IMR-90 (cell line): Measurements from ENCODE around the gene SPPL3. TPM values are rescaled to one million over a fixed set of nuclear protein-coding genes. Genes with fewer than 3 reads are reported as not detected.

Experiments used
- ATAC-seq: fragments of 200-7000 bp; cut with Tn5 transposase; 2 replicates; pipeline ENCODE4 v1.9.1; 2020; ENCODE audit warnings: low read depth, mild to moderate bottlenecking, moderate library complexity
- BruUV-seq: library from RNA; stranded (reverse); fragments of 400-500 nt; replicated peaks from 2 replicates; lab custom pipeline; 2021; lab: Mats Ljungman, UMichigan
- CTCF ChIA-PET: fragments of 300-600 bp; formaldehyde crosslinking; extraction: SDS; loops from one replicate; lab custom pipeline; 2021; ENCODE audit warnings: antibody characterized with exemption; lab: Yijun Ruan, JAX
- POLR2A ChIA-PET: fragments of 300-600 bp; sonication (Branson Sonifier 250); formaldehyde crosslinking; loops from one replicate; lab custom pipeline; 2022; ENCODE audit warnings: antibody characterized with exemption; ENCODE audit not compliant: unreplicated experiment; lab: Charles Lee
- DNase-seq: peaks from one replicate; pipeline ENCODE4 v3.0.0; 2013
- H2AFZ ChIP-seq: replicated peaks from 2 replicates; pipeline ENCODE3; 2013; ENCODE audit warnings: low read length, mild to moderate bottlenecking; ENCODE audit not compliant: poor library complexity
- H2AK5ac ChIP-seq: 2 replicates; pipeline ENCODE4 v1.6.1; 2013; ENCODE audit warnings: low read depth, low read length, inconsistent platforms
- H2AK9ac ChIP-seq: replicated peaks from 2 replicates; pipeline ENCODE3; 2013; ENCODE audit warnings: mild to moderate bottlenecking, low read depth, low read length, moderate library complexity; ENCODE audit not compliant: poor library complexity
- H2BK120ac ChIP-seq: 2 replicates; pipeline ENCODE4 v1.6.1; 2013; ENCODE audit warnings: low read depth, low read length, inconsistent platforms
- H2BK15ac ChIP-seq: 3 replicates; pipeline ENCODE4 v1.6.1; 2013; ENCODE audit warnings: low read depth, low read length, inconsistent platforms
- H2BK20ac ChIP-seq: 2 replicates; pipeline ENCODE4 v1.6.1; 2013; ENCODE audit warnings: low read depth, mild to moderate bottlenecking, inconsistent platforms, low read length, moderate library complexity
- H2BK5ac ChIP-seq: 2 replicates; pipeline ENCODE4 v1.6.1; 2013; ENCODE audit warnings: mild to moderate bottlenecking, low read depth, low read length, inconsistent platforms; ENCODE audit not compliant: poor library complexity, severe bottlenecking
- H3K14ac ChIP-seq: replicated peaks from 2 replicates; pipeline ENCODE4 v1.6.1; 2013; ENCODE audit warnings: low read depth, low read length, inconsistent platforms
- H3K18ac ChIP-seq: 2 replicates; pipeline ENCODE4 v1.6.1; 2013; ENCODE audit warnings: low read depth, low read length, control low read depth
- H3K23ac ChIP-seq: 2 replicates; pipeline ENCODE4 v1.6.1; 2013; ENCODE audit warnings: low read depth, low read length, inconsistent platforms
- H3K27ac ChIP-seq: 2 replicates; pipeline ENCODE4 v1.5.1; 2013; ENCODE audit warnings: mild to moderate bottlenecking, control low read depth, low read length; ENCODE audit not compliant: insufficient read depth
- H3K27me3 ChIP-seq: 2 replicates; pipeline ENCODE4 v1.6.1; 2013; ENCODE audit warnings: low read length; ENCODE audit not compliant: control insufficient read depth, insufficient read depth
- H3K36me3 ChIP-seq: 2 replicates; pipeline ENCODE4 v1.6.1; 2013; ENCODE audit warnings: low read length, mixed read lengths; ENCODE audit not compliant: control insufficient read depth, insufficient read depth
- H3K4ac ChIP-seq: 2 replicates; pipeline ENCODE4 v1.6.1; 2013; ENCODE audit warnings: low read depth, low read length, inconsistent platforms
- H3K4me1 ChIP-seq: 2 replicates; pipeline ENCODE4 v1.6.1; 2013; ENCODE audit warnings: low read length, mixed read lengths; ENCODE audit not compliant: control insufficient read depth, insufficient read depth
- H3K4me2 ChIP-seq: 2 replicates; pipeline ENCODE4 v1.6.1; 2013; ENCODE audit warnings: low read depth, mild to moderate bottlenecking, control low read depth, low read length, moderate library complexity
- H3K4me3 ChIP-seq: 2 replicates; pipeline ENCODE4 v1.5.1; 2013; ENCODE audit warnings: low read depth, mild to moderate bottlenecking, control low read depth, low read length, moderate library complexity; ENCODE audit not compliant: insufficient read depth
- H3K56ac ChIP-seq: 2 replicates; pipeline ENCODE4 v1.6.1; 2013; ENCODE audit warnings: low read length, inconsistent platforms; ENCODE audit not compliant: insufficient read depth; ENCODE audit errors: extremely low read depth
- H3K79me1 ChIP-seq, 2 experiments: 2 replicates each; pipeline ENCODE4 v1.6.1; 2013; ENCODE audit warnings: low read length in 2 of 2, inconsistent platforms in 1 of 2, low read depth in 1 of 2
- H3K9ac ChIP-seq: 2 replicates; pipeline ENCODE4 v1.6.1; 2013; ENCODE audit warnings: low read depth, low read length, control low read depth
- H3K9me1 ChIP-seq: 2 replicates; pipeline ENCODE4 v1.6.1; 2013; ENCODE audit warnings: low read length, inconsistent platforms; ENCODE audit not compliant: insufficient read depth
- H3K9me3 ChIP-seq: 2 replicates; pipeline ENCODE4 v1.6.1; 2013; ENCODE audit warnings: low read length; ENCODE audit not compliant: control insufficient read depth, insufficient read depth
- H4K20me1 ChIP-seq: 2 replicates; pipeline ENCODE4 v1.6.1; 2013; ENCODE audit warnings: low read length, inconsistent platforms; ENCODE audit not compliant: insufficient read depth
- H4K5ac ChIP-seq: 2 replicates; pipeline ENCODE4 v1.6.1; 2013; ENCODE audit warnings: mild to moderate bottlenecking, low read depth, low read length, control low read depth
- H4K8ac ChIP-seq, 2 experiments: 2 replicates each; pipeline ENCODE4 v1.6.1; 2013; ENCODE audit warnings: low read depth in 2 of 2, low read length in 2 of 2, control low read depth in 1 of 2, inconsistent platforms in 1 of 2
- H4K91ac ChIP-seq: 2 replicates; pipeline ENCODE4 v1.6.1; 2013; ENCODE audit warnings: low read depth, low read length, inconsistent platforms; ENCODE audit not compliant: insufficient read depth
- BHLHE40 ChIP-seq: fragments of 150-350 bp; IDR thresholded peaks from 2 replicates; pipeline ENCODE4 v1.6.1; 2016; ENCODE audit warnings: mild to moderate bottlenecking, low read depth, low read length
- CEBPB ChIP-seq: IDR thresholded peaks from 2 replicates; pipeline ENCODE4 v1.6.1; 2012; ENCODE audit warnings: low read depth, low read length, improper control_type of control experiment
- CHD1 ChIP-seq: IDR thresholded peaks from 2 replicates; pipeline ENCODE4 v1.6.1; 2012; ENCODE audit warnings: low read depth, low read length, improper control_type of control experiment
- CTCF ChIP-seq: conservative IDR thresholded peaks from 2 replicates; pipeline ENCODE4 v1.5.1; 2012; ENCODE audit warnings: mild to moderate bottlenecking, low read depth, low read length, improper control_type of control experiment
- ELK1 ChIP-seq: fragments of 150-350 bp; IDR thresholded peaks from 2 replicates; pipeline ENCODE4 v1.6.1; 2016; ENCODE audit warnings: low read depth, mild to moderate bottlenecking, low read length, moderate library complexity, borderline replicate concordance
- FOS ChIP-seq: fragments of 150-350 bp; IDR thresholded peaks from 2 replicates; pipeline ENCODE4 v1.6.1; 2016; ENCODE audit warnings: low read depth, low read length
- MAFK ChIP-seq: IDR thresholded peaks from 2 replicates; pipeline ENCODE4 v1.6.1; 2012; ENCODE audit warnings: low read depth, low read length, improper control_type of control experiment
- MAZ ChIP-seq: IDR thresholded peaks from 2 replicates; pipeline ENCODE4 v1.6.1; 2012; ENCODE audit warnings: low read depth, mild to moderate bottlenecking, low read length, improper control_type of control experiment, moderate library complexity, borderline replicate concordance
- MXI1 ChIP-seq: IDR thresholded peaks from 2 replicates; pipeline ENCODE4 v1.6.1; 2012; ENCODE audit warnings: low read depth, mild to moderate bottlenecking, low read length, moderate library complexity, borderline replicate concordance
- NFE2L2 ChIP-seq: fragments of 150-350 bp; IDR thresholded peaks from 2 replicates; pipeline ENCODE4 v1.6.1; 2016; ENCODE audit warnings: low read depth, mild to moderate bottlenecking, low read length
- POLR2A ChIP-seq: IDR thresholded peaks from 2 replicates; pipeline ENCODE4 v1.6.1; 2012; ENCODE audit warnings: mild to moderate bottlenecking, low read depth, low read length
- RAD21 ChIP-seq: IDR thresholded peaks from 2 replicates; pipeline ENCODE4 v1.6.1; 2012; ENCODE audit warnings: low read length, improper control_type of control experiment
- RCOR1 ChIP-seq: IDR thresholded peaks from 2 replicates; pipeline ENCODE4 v1.6.1; 2012; ENCODE audit warnings: mild to moderate bottlenecking, low read length, improper control_type of control experiment; ENCODE audit not compliant: insufficient replicate concordance
- RFX5 ChIP-seq: IDR thresholded peaks from 2 replicates; pipeline ENCODE4 v1.8.0; 2012; ENCODE audit warnings: low read depth, mild to moderate bottlenecking, low read length, moderate library complexity
- SMC3 ChIP-seq: fragments of 150-350 bp; IDR thresholded peaks from 2 replicates; pipeline ENCODE4 v1.6.1; 2016; ENCODE audit warnings: low read depth, mild to moderate bottlenecking, antibody characterized with exemption, low read length, moderate library complexity
- WGBS, 2 experiments: methylation state at CpG; one replicate each; pipeline versions ENCODE4 v1.1.5 to v1.1.7; 2013; ENCODE audit warnings: missing lambda C conversion rate in 2 of 2; ENCODE audit not compliant: insufficient read length in 1 of 2; ENCODE audit errors: extremely low coverage in 2 of 2; 5-methylcytosine and 5-hydroxymethylcytosine counted together
- dilution Hi-C: fragments of 300-500 bp; cut with HindIII; formaldehyde crosslinking; loops from one replicate; pipeline ENCODE4 v1.14.3; 2018; ENCODE audit warnings: low sequenced_read_pairs; ENCODE audit not compliant: unreplicated experiment
- in situ Hi-C: fragments of 300-500 bp; cut with MboI; formaldehyde crosslinking; loops from 3 replicates; pipeline ENCODE4 v1.14.3; 2019; ENCODE audit warnings: low sequenced_read_pairs, inconsistent platforms, mixed read lengths
- intact Hi-C: fragments of 100-400 bp; cut with micrococcal nuclease; formaldehyde crosslinking; loops from 2 replicates; pipeline ENCODE4 v1.10.0; 2022
- polyA plus RNA-seq, 3 experiments: library from polyadenylated mRNA; depleted of rRNA; stranded (reverse); fragments of >200 nt; gene quantifications; 2 replicates each; pipeline ENCODE4 v1.2.3, GENCODE V29; 2012; ENCODE audit warnings: low replicate concordance in 1 of 3
- total RNA-seq: library from RNA; depleted of rRNA; stranded (reverse); fragments of >200 nt; gene quantifications from 2 replicates; pipeline ENCODE4 v1.2.3, GENCODE V29; 2012
- TF ChIP-seq, protein P1 (sequence below): fragments of 150-350 bp; IDR thresholded peaks from 2 replicates; pipeline ENCODE4 v1.6.1; 2017; ENCODE audit warnings: mild to moderate bottlenecking, antibody characterized with exemption, low read length, low read depth

The SPPL3 gene
- total and polyA plus RNA-seq, 2 of the 4 experiments (the other 2 are of a cell fraction), result 1.6 to 18.0 TPM

DNA sequence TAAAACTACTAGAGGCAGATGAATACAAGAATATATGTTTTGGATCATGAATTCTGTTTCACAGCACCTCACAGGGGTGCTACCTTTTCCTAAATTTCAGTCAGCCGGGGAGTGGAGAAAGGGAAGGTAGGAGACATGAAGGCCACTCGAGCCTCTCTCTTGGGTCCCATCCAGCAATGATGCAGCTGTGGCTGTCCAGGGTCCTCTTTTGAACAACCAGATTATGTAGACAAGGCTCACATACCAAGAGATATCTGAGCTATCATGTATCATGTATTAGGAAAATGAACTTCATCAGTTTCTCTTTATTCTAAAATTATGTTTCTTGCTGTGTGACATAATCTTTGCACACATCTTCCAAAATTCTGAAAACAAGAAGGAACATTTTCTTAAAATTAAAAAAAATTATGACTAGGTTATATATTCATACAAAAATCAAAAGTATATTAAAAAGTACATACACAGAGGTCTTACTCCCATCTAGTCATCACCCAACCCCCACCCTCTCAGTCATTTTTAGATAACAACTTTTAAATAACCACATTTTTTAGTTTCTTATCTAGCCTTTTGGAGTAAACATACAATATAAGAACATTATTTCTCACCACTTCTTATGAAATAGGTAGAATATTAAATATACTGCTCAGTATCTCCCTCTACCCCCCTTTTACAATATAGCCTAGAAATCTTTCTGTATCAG, 89.8 kb downstream of the SPPL3 start:
- Histone ChIP-seq H3K27me3 (no peaks in the 10 kb centered on the region), H4K91ac (no peak overlapping the region), H3K9me1 (no peaks in the 10 kb centered on the region), H3K23ac (no peak overlapping the region), H2AK9ac (no peak overlapping the region), H2BK120ac (no peak overlapping the region), H3K36me3 (no peaks in the 10 kb centered on the region), H3K4me2 (no peak overlapping the region), H3K4ac (no peak overlapping the region), H2BK20ac (no peak overlapping the region), H3K27ac (no peak overlapping the region), H3K4me1 (no peaks in the 10 kb centered on the region), H3K4me3 (no peak overlapping the region), H3K79me1 (peaks cover 14 to 16% of the 10 kb centered on the region in 2 experiments; a peak in 3 of 4 replicates), H3K14ac (no peak overlapping the region), H3K18ac (no peak overlapping the region), H2AK5ac (no peak overlapping the region), H2AFZ (no peak overlapping the region), H4K5ac (no peak overlapping the region), H3K9ac (no peak overlapping the region), H2BK15ac (no peak overlapping the region), H3K56ac (no peak overlapping the region), H4K8ac (no peak overlapping the region), H4K20me1 (peaks cover 12% of the 10 kb centered on the region; the same call in 1 of the 2 replicates), H3K9me3 (no peaks in the 10 kb centered on the region), H2BK5ac (no peak overlapping the region)
- no CpG with 5 or more reads among the region's 2 CpGs for WGBS, 2 experiments
- DNase-seq (no peak), ATAC-seq (no peak)
- dilution Hi-C loops, result no loop called here
- TF ChIP-seq CEBPB (no peak), FOS (no peak), MAFK (no peak), POLR2A (no peak), RCOR1 (no peak), MAZ (no peak), CHD1 (no peak), MXI1 (no peak), NFE2L2 (no peak), RAD21 (no peak), SMC3 (no peak), RFX5 (no peak), ELK1 (no peak), BHLHE40 (no peak), CTCF (no peak)
- TF ChIP-seq, protein P1, sequence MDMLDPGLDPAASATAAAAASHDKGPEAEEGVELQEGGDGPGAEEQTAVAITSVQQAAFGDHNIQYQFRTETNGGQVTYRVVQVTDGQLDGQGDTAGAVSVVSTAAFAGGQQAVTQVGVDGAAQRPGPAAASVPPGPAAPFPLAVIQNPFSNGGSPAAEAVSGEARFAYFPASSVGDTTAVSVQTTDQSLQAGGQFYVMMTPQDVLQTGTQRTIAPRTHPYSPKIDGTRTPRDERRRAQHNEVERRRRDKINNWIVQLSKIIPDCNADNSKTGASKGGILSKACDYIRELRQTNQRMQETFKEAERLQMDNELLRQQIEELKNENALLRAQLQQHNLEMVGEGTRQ, result no peak
- in situ Hi-C loops, result no loop called here
- ChIA-PET CTCF (no interaction called here), POLR2A (no interaction called here)
- no TSS peak for BruUV-seq
- intact Hi-C loops, result no loop called here
